HEK293T (cell line): Measurements from ENCODE around the gene PPM1H.
"Not testable (repeated sequence)": the region's sequence is repeated elsewhere in the genome, so short reads cannot be mapped to it uniquely, and the experiment has no call there.

Experiments
- CTCF ChIA-PET: fragments of 350-600 bp; formaldehyde crosslinking; extraction: SDS; loops from one replicate; lab custom pipeline; 2021; ENCODE audit warnings: antibody characterized with exemption, inconsistent platforms; lab: Yijun Ruan, JAX
- POLR2A ChIA-PET: fragments of 350-600 bp; formaldehyde crosslinking; extraction: SDS; loops from one replicate; lab custom pipeline; 2020; ENCODE audit warnings: antibody characterized with exemption, inconsistent platforms; lab: Yijun Ruan, JAX
- DNase-seq: peaks from one replicate; pipeline ENCODE4 v3.0.0; 2012; ENCODE audit warnings: mixed read lengths; ENCODE audit errors: extremely low spot score
- ARNT ChIP-seq: fragments of 450-650 bp; IDR thresholded peaks from 2 replicates; pipeline ENCODE4 v1.6.1; 2017; ENCODE audit warnings: mild to moderate bottlenecking
- BHLHE40 ChIP-seq: fragments of 450-650 bp; IDR thresholded peaks from 2 replicates; pipeline ENCODE4 v1.6.1; 2016; ENCODE audit warnings: mild to moderate bottlenecking, moderate library complexity, borderline replicate concordance
- CTBP1 ChIP-seq: fragments of 450-650 bp; IDR thresholded peaks from 2 replicates; pipeline ENCODE4 v1.6.1; 2016; ENCODE audit warnings: borderline replicate concordance
- ELF4 ChIP-seq: fragments of 450-650 bp; IDR thresholded peaks from 2 replicates; pipeline ENCODE4 v1.6.1; 2017; ENCODE audit warnings: antibody characterized with exemption
- FOXA1 ChIP-seq: fragments of 450-650 bp; IDR thresholded peaks from 2 replicates; pipeline ENCODE4 v1.6.1; 2016; ENCODE audit warnings: mild to moderate bottlenecking
- FOXK2 ChIP-seq: fragments of 450-650 bp; IDR thresholded peaks from 2 replicates; pipeline ENCODE4 v1.6.1; 2016; ENCODE audit warnings: mild to moderate bottlenecking
- FOXM1 ChIP-seq: fragments of 450-650 bp; IDR thresholded peaks from 2 replicates; pipeline ENCODE4 v1.6.1; 2017; ENCODE audit warnings: mild to moderate bottlenecking, borderline replicate concordance
- HDGF ChIP-seq: fragments of 450-650 bp; IDR thresholded peaks from 2 replicates; pipeline ENCODE4 v1.6.1; 2017; ENCODE audit warnings: antibody characterized with exemption, borderline replicate concordance
- L3MBTL2 ChIP-seq: fragments of 450-650 bp; conservative IDR thresholded peaks from 2 replicates; pipeline ENCODE4 v1.6.1; 2016; ENCODE audit warnings: mild to moderate bottlenecking
- LEF1 ChIP-seq: fragments of 450-650 bp; IDR thresholded peaks from 2 replicates; pipeline ENCODE4 v1.6.1; 2017; ENCODE audit warnings: mild to moderate bottlenecking, borderline replicate concordance
- NFRKB ChIP-seq: fragments of 450-650 bp; IDR thresholded peaks from 2 replicates; pipeline ENCODE4 v1.6.1; 2016; ENCODE audit warnings: mild to moderate bottlenecking, moderate library complexity
- PKNOX1 ChIP-seq: fragments of 450-650 bp; IDR thresholded peaks from 2 replicates; pipeline ENCODE4 v1.6.1; 2016
- SP1 ChIP-seq: fragments of 450-650 bp; IDR thresholded peaks from 2 replicates; pipeline ENCODE4 v1.6.1; 2017
- SUZ12 ChIP-seq: fragments of 450-650 bp; IDR thresholded peaks from 2 replicates; pipeline ENCODE4 v1.6.1; 2016; ENCODE audit warnings: mild to moderate bottlenecking
- TARDBP ChIP-seq: fragments of 450-650 bp; IDR thresholded peaks from 2 replicates; pipeline ENCODE4 v1.6.1; 2016
- ZNF384 ChIP-seq: fragments of 450-650 bp; IDR thresholded peaks from 2 replicates; pipeline ENCODE4 v1.6.1; 2016

The PPM1H gene

GRCh38 chr12:62882140-62882539 lies 52.8 kb downstream of the PPM1H start:
- CTCF ChIA-PET, result no interaction called here
- DNase-seq, result no peak
- TF ChIP-seq FOXK2 (no peak), ELF4 (no peak), SP1 (no peak), PKNOX1 (no peak), LEF1 (no peak), CTBP1 (no peak), BHLHE40 (no peak), TARDBP (no peak), NFRKB (no peak), FOXM1 (no peak), ARNT (no peak), L3MBTL2 (no peak), SUZ12 (no peak), FOXA1 (no peak), HDGF (no peak), ZNF384 (no peak)
- POLR2A ChIA-PET, result no interaction called here

GRCh38 chr12:62879691-62880090 lies 55.3 kb downstream of the PPM1H start:
- TF ChIP-seq NFRKB (no peak), CTBP1 (no peak), HDGF (no peak), SUZ12 (no peak)
- CTCF ChIA-PET, result no interaction called here
- POLR2A ChIA-PET, result interaction anchor here (0.9 kb wide), 1 partner anchor 13 kb away, joined by 3 read pairs; no protein-coding TSS in a partner anchor
- DNase-seq, result no peak

GRCh38 chr12:62879228-62879627 lies 55.7 kb downstream of the PPM1H start:
- POLR2A ChIA-PET, CTCF ChIA-PET, DNase-seq: not testable (repeated sequence)

- CTCF ChIA-PET, result no interaction called here
- POLR2A ChIA-PET, result no interaction called here
- TF ChIP-seq L3MBTL2 (no peak), FOXM1 (no peak), ZNF384 (no peak), ARNT (no peak), SP1 (no peak), BHLHE40 (no peak), ELF4 (no peak), CTBP1 (no peak)
- DNase-seq, result no peak
Observed at GRCh38 chr12:62878211-62878610, 56.7 kb downstream of the PPM1H start.

- DNase-seq, result no peak
- POLR2A ChIA-PET, result no interaction called here
- CTCF ChIA-PET, result no interaction called here
- TF ChIP-seq L3MBTL2 (no peak), FOXA1 (no peak), BHLHE40 (no peak), FOXM1 (no peak), PKNOX1 (no peak), FOXK2 (no peak), ZNF384 (no peak), ARNT (no peak), ELF4 (no peak), CTBP1 (no peak), TARDBP (no peak), NFRKB (no peak), SP1 (no peak)
Observed at GRCh38 chr12:62876938-62877548, 57.9 kb downstream of the PPM1H start.

GRCh38 chr12:62873826-62874448 lies 61.0 kb downstream of the PPM1H start:
- ChIA-PET POLR2A (interaction anchor here (0.7 to 1.4 kb wide), 2 partner anchors 8 to 57 kb away, joined by 3 to 4 read pairs; no protein-coding TSS in a partner anchor), CTCF (no interaction called here)
- no peak for DNase-seq
- no peak for TF ChIP-seq LEF1
- no peak for TF ChIP-seq ARNT
- TF ChIP-seq PKNOX1, result no peak
- TF ChIP-seq CTBP1, result no peak
- TF ChIP-seq SUZ12, result no peak
- no peak for TF ChIP-seq ELF4
- no peak for TF ChIP-seq L3MBTL2
- no peak for TF ChIP-seq FOXM1
- no peak for TF ChIP-seq FOXK2
- no peak for TF ChIP-seq TARDBP
- TF ChIP-seq NFRKB, result no peak
- TF ChIP-seq FOXA1, result no peak
- no peak for TF ChIP-seq ZNF384
- no peak for TF ChIP-seq BHLHE40
- TF ChIP-seq HDGF, result no peak
- no peak for TF ChIP-seq SP1
